Pons (tissue), 1 donor: Measurements from ENCODE around the gene GBE1.
"Not testable (repeated sequence)": the region's sequence is repeated elsewhere in the genome, so short reads cannot be mapped to it uniquely, and the experiment has no call there.

Source experiments
- DNase-seq: peaks from one replicate; pipeline ENCODE4 v3.0.0-alpha.2; 2016; ENCODE audit warnings: low spot score

The GBE1 gene

DNA sequence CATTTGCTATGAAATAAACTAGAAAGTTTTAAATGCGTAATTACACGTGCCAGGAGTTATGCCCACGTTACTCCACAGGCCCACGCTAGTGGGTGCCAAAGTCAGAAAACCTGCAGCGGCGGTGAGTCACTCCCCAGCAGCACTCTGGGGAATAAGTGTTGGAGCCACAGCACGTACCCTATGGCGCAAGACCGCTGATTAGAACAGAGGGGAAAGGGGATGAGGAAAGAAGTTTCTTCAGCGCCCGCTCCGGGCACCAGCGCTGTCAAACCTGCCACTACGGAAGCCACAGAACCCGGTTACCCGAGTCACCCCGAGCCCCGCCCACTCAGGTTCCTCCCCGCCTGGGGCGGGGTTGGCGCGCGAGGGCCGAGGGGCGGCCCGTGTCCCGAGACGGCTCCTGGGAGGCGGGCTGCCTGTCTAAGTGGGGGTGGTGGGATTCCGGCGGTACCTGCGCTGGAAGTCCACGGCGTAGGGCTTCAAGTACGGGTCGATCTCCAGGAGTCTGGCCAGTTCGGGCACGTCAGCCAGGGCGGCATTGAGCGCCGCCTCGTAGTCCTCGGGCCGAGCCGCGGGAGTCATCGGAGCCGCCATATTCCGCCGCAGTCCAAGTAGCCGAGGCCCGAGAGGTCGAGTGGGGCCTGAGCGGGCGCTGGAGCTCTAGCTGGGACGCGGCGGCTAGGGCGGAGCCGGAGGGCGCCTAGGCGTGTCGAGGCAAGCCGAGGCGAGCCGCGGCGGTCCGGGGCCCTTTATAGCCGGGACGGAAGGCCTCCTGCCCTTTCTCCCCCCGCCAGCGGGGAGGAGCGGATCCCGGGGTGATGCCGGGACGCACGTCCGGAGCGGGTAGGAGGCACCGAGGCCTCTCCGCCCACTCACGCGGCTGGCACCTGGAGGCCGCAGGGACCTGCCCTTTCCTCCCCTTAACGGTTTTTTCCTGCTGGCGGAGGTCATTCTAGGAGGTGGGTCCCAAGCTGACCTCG is at the start of gene GBE1:
GBE1 (minus strand) TSS at position 722 of the 980 bp plus-strand sequence; CDS start at position 594, 128 bp downstream.
- peak; percentile 94 for DNase-seq

DNA sequence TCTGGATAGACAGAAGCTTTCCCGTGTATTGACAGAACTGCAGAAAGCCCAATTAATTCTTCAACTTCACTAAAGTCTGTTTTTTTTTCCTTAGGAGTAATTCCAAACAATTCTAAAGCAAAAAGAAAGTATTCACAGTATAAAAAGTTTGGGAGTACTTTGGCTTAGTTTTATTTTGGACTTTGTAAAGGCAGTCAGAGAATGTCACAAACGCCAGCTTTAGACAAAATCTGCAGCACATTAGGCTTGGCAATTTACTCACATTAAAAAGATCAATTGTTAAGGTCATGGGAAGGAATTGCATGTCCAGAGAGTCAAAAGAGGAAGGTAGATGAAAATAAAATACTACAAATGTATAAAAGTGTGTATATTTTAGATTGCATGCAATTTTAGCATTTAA is 47.5 kb upstream of the GBE1 start:
- no peak for DNase-seq

DNA sequence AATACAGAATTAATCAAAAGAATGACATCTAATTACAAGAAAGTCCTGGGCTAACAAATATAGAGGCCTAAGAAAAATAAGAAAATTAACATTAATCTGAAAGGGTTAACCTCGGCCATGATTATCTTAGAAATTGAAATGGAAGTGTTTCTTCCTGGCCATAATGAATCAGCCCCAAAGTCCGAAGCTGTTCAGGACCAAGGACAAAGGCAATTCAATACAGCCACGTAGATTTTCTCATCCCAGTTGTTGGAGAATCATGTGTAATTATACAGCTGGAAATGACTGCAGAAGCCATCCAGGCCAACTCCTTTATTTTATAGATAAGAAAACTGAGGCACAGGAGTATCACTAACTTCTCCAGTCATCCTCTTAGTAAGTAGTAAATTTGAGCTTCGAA is 38.0 kb upstream of the GBE1 start:
- DNase-seq: no peak

GRCh38 chr3:81793410-81793809 is 32.0 kb upstream of the GBE1 start:
- DNase-seq: no peak

DNA sequence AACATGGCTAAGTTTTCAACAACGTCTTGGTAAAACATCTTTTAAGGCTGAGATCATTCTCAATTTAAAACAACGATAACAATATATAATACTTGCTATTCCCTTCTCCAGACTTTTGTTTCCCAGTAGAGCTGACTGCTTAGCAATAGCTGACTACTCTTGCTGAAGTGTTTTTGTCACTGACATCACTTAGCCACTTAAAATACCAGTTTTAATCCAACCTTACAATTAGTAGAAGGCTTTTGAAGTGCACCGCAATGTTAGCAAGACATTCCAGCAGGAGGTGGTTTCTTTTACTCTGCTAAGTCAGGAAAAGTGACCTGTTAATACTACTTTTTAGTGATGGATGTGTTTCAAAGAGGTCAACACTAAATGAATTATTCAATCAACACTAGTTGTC is 28.7 kb upstream of the GBE1 start:
- DNase-seq: no peak

- DNase-seq: no peak
Measured at GRCh38 chr3:81789691-81790090, 28.2 kb upstream of the GBE1 start.

- DNase-seq: no peak
Measured at GRCh38 chr3:81788610-81789009, 27.2 kb upstream of the GBE1 start.

- DNase-seq: no peak
Measured at GRCh38 chr3:81788044-81788443, 26.6 kb upstream of the GBE1 start.

GRCh38 chr3:81782585-81782984 is 21.1 kb upstream of the GBE1 start:
- DNase-seq: no peak

GRCh38 chr3:81778678-81779182 is 17.3 kb upstream of the GBE1 start:
- no peak for DNase-seq

DNA sequence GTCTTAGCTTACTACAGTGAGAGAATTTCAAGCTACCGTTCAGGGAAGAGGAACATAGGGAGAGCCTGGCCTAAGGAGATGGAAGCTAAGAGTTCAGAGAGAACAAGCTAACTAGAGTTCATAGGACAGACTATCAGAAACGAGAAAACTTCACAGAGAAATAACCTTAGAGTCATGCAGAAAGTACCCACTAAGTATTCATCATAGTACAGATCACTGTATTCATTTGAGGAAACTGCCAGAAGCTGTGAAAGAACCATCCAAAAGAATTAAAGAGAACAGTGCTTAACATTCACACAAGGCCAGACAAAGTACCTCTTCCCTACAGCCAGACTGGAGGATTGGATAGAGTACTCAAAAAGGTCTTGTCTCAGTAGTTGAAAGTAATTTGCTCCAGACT is 15.2 kb upstream of the GBE1 start:
- no peak for DNase-seq

- no peak for DNase-seq
Measured at GRCh38 chr3:81770710-81771109, 9.3 kb upstream of the GBE1 start.

GRCh38 chr3:81769299-81769698 is 7.9 kb upstream of the GBE1 start:
- no peak for DNase-seq

DNA sequence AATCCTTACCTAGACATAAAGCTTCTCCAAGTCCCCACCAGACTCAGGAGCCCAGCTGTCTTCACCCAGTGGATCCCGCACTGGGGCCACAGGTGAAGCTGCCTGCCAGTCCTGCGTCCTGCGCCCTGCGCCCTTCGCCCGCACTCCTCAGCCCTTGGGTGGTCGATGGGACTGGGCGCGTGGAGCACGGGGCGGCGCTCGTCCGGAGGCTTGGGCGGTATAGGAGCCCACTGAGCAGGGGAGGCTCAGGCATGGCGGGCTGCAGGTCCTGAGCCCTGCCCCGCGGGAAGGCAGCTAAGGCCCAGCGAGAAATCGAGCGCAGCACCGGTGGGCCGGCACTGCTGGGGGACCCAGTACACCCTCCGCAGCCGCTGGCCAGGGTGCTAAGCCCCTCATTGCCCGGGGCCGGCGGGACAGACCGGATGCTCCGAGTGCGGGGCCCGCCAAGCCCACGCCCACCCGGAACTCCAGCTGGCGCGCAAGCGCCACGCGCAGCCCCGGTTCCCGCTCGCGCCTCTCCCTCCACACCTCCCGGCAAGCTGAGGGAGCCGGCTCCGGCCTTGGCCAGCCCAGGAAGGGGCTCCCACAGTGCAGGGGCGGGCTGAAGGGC is 5.9 kb upstream of the GBE1 start:
- not testable (repeated sequence) for DNase-seq

- DNase-seq: no peak
Measured at GRCh38 chr3:81765400-81765799, 4.0 kb upstream of the GBE1 start.

GRCh38 chr3:81764665-81765064 is 3.2 kb upstream of the GBE1 start:
- DNase-seq: no peak

DNA sequence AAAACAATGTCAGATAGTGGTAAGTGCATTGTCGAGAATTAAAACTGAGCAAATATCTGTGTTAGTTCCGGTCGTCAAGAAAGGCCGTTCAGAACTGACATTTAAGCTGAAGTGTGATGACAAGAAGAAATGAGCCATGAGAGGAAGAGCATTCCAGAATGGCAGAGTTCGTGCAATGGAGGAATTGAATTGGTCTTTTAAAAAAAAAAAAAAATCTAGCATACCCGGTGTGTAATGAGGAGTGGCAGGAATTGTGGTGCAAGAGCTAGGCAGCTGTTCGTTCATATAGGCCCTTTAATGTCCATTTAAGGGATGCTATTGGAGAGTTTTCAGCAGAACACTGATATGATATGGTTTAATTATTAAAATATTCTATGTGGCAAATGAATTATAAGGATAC is 2.6 kb upstream of the GBE1 start:
- no peak for DNase-seq

- DNase-seq: no peak
Measured at GRCh38 chr3:81763001-81763400, 1.6 kb upstream of the GBE1 start.

DNA sequence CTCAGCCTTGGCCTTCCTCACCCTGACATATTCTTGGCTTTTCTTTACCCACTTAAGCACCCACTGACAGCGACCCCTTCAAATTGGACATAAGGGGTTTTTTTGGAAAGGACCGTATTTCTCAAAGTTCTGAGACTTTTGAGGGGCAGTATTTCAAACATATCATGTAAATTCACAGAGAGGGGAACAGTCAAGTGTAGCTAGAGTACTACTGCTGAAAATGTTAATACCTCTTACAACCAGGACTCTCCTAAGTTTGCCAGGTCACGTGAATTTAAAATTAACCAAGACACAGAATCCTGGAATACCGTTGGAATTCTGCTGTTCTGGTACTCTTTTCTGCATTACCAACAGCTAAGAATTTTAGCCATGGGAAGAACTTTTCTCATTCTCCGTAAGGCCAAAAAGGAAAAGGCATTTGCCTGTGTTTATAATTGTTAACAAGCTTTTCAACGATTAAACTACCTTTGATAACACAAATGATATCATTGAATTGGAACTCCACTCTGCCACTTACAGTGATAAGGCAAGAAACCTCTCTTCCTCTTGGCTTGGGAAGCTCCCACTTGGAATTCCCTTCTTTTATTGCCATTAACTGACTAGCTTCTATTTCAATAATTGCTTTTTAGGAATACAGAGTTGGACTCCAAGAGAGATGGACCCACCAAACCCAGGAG is 597 bp upstream of the GBE1 start:
- no peak for DNase-seq

- peak; percentile 43 for DNase-seq
Measured at GRCh38 chr3:81760215-81760614, 1.2 kb downstream of the GBE1 start.

GRCh38 chr3:81758771-81759170 is 2.7 kb downstream of the GBE1 start:
- DNase-seq: not testable (repeated sequence)

DNA sequence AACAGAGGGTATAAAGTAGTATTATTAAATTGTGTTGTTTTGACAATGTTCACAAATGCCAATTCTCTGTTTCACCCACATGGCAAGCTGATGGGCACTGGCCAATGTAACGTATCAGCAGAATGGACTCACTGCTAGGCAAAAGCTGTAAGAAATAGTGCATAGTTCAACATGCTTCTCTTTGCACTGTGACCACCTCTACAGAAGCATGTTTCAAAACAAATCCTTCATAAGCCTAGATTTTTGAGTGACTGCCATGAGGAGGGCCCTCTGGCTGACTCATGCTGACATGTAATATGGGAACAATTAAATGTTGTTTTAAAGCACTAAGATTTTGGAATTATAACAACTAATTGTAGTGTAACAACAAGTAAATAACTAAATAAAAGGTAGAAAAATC is 3.2 kb downstream of the GBE1 start:
- no peak for DNase-seq
